Chondrocyte (in vitro differentiated cells): Measurements from ENCODE around the gene MGAT4A. TPM values are rescaled to one million over a fixed set of nuclear protein-coding genes. Genes with fewer than 3 reads are reported as not detected.

Experiments used
- DNase-seq: peaks from one replicate; pipeline ENCODE4 v3.0.0; 2021; ENCODE audit warnings: mixed read lengths, low spot score
- H3K27ac Mint-ChIP-seq: one replicate; pipeline ENCODE4 v1.8.0; 2021; ENCODE audit warnings: mild to moderate bottlenecking, moderate library complexity, mixed read lengths; ENCODE audit not compliant: unreplicated experiment
- H3K27me3 Mint-ChIP-seq: 2 replicates; pipeline ENCODE4 v1.8.0; 2021; ENCODE audit warnings: low read depth, mixed read lengths
- H3K36me3 Mint-ChIP-seq: 2 replicates; pipeline ENCODE4 v1.8.0; 2021; ENCODE audit warnings: low read depth, mixed read lengths
- H3K4me1 Mint-ChIP-seq: 2 replicates; pipeline ENCODE4 v1.8.0; 2021; ENCODE audit warnings: low read depth, mild to moderate bottlenecking, mixed read lengths
- H3K4me3 Mint-ChIP-seq: one replicate; pipeline ENCODE4 v1.8.0; 2021; ENCODE audit warnings: mild to moderate bottlenecking, moderate library complexity, mixed read lengths; ENCODE audit not compliant: unreplicated experiment
- H3K9me3 Mint-ChIP-seq: 2 replicates; pipeline ENCODE4 v1.8.0; 2021; ENCODE audit warnings: low read depth, mixed read lengths
- CTCF ChIP-seq: fragments of 200-600 bp; sonication (generic); IDR thresholded peaks from 2 replicates; pipeline ENCODE4 v1.5.0; 2021; ENCODE audit warnings: antibody characterized with exemption, mild to moderate bottlenecking, moderate library complexity
- total RNA-seq: library from RNA; stranded (reverse); gene quantifications from 3 replicates; pipeline ENCODE4 v1.2.1, GENCODE V29; 2021

Gene MGAT4A
- total RNA-seq, 1 donor from 2014 or later = 2.1 TPM

- TF ChIP-seq CTCF = no peak
- H3K36me3 Mint-ChIP-seq = peaks cover 1% of the 10 kb centered on the region
- H3K27me3 Mint-ChIP-seq = peaks cover 43% of the 10 kb centered on the region
- no peak for DNase-seq
- H3K4me1 Mint-ChIP-seq = peaks cover 10% of the 10 kb centered on the region
- H3K9me3 Mint-ChIP-seq = no peaks in the 10 kb centered on the region
- H3K4me3 Mint-ChIP-seq = no peak overlapping the region
- H3K27ac Mint-ChIP-seq = no peak overlapping the region
These were observed 22.3 kb downstream of the MGAT4A start for GRCh38 chr2:98708396-98709186.

- H3K4me1 Mint-ChIP-seq = peaks cover 19% of the 10 kb centered on the region
- peaks cover 1% of the 10 kb centered on the region for H3K36me3 Mint-ChIP-seq
- H3K9me3 Mint-ChIP-seq = no peaks in the 10 kb centered on the region
- no peak overlapping the region for H3K4me3 Mint-ChIP-seq
- H3K27ac Mint-ChIP-seq = no peak overlapping the region
- no peak for TF ChIP-seq CTCF
- DNase-seq = no peak
- peaks cover 29% of the 10 kb centered on the region for H3K27me3 Mint-ChIP-seq
These were observed 24.3 kb downstream of the MGAT4A start for GRCh38 chr2:98706591-98706990.

GRCh38 chr2:98705333-98705617 lies 25.7 kb downstream of the MGAT4A start:
- Mint-ChIP-seq H3K27me3 (peaks cover 21% of the 10 kb centered on the region), H3K27ac (no peak overlapping the region), H3K4me3 (no peak overlapping the region), H3K4me1 (peaks cover 24% of the 10 kb centered on the region), H3K36me3 (peaks cover 1% of the 10 kb centered on the region), H3K9me3 (no peaks in the 10 kb centered on the region)
- no peak for DNase-seq
- TF ChIP-seq CTCF = no peak

DNA sequence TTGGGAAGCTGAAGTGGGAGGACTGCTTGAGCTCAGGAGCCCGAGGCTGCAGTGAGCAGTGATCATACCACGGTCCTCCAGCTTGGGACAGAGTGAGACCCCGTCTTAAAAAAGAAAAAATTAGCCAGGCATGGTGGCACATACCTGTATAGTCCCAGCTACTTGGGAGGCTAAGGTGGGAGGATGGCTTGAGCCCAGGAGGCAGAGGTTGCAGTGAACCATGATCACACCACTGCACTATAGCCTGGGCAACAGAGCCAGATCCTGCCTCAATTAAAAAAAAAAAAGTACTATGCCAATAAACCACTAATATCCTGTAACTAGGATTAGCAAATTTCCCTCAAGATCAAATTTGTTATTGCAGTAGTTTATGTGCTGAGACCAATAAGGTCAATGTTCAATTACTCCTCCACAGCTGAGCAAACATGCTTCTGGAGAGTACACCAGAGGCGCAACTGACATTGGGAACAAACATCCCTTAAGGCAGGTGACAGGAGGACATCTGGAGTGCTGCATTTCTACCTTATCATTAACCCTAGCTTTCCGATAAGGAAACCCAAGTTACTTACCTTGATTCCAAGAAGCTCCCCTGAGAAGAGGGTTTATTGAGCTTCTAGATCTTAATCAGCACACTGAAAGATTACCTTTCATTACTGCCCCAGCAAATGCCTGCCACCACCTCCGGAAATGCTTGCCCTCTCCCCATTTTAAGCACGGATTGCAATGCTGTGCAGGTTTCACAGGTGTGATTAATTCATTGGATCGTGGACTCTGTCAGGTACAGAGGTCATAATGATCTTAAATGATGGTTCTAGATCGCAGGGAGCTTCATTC lies 26.2 kb downstream of the MGAT4A start:
- H3K4me3 Mint-ChIP-seq = no peak overlapping the region
- peaks cover 22% of the 10 kb centered on the region for H3K4me1 Mint-ChIP-seq
- no peak for TF ChIP-seq CTCF
- peaks cover 16% of the 10 kb centered on the region for H3K27me3 Mint-ChIP-seq
- no peak overlapping the region for H3K27ac Mint-ChIP-seq
- no peaks in the 10 kb centered on the region for H3K9me3 Mint-ChIP-seq
- DNase-seq = no peak
- H3K36me3 Mint-ChIP-seq = no peaks in the 10 kb centered on the region

DNA sequence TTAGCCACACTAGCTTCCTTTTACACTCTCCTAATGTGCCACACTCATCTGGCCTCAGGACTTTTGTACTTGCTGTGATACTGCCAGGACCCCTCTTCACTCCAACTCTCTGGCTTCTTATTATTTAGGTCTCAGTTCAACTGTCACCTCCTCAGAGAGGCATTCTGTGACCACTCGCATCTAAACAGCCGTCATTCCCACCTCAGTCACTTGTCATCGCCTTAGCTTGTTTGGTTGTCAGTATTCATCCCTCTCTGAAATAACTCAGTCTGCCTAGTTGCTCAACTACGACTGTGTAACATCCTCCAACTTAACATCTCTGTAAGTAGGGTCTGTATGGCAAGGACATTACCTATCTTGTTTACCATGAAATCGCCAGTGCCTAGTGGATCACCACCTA lies 27.2 kb downstream of the MGAT4A start:
- Mint-ChIP-seq H3K27me3 (peaks cover 15% of the 10 kb centered on the region), H3K4me3 (no peak overlapping the region), H3K27ac (no peak overlapping the region)

More for the DNA sequence above, 27.2 kb downstream of the MGAT4A start:
- peaks cover 14% of the 10 kb centered on the region for H3K4me1 Mint-ChIP-seq
- no peaks in the 10 kb centered on the region for H3K9me3 Mint-ChIP-seq
- DNase-seq = no peak
- no peak for TF ChIP-seq CTCF
- H3K36me3 Mint-ChIP-seq = no peaks in the 10 kb centered on the region
